Spinal cord (tissue), 10 donors: ENCODE data around the gene ZNF784. TPM values are rescaled to one million over a fixed set of nuclear protein-coding genes. Genes with fewer than 3 reads are reported as not detected.
A peak's percentile ranks its signal among the peaks of the same experiment; 100 is the strongest.

Experiments used
- DNase-seq, 6 donors: peaks; one replicate each; pipeline versions ENCODE4 v3.0.0 to v3.0.0-alpha.2; 2013 to 2015; ENCODE audit warnings: low spot score in 6 of 6, low read depth in 4 of 6
- H3K27ac ChIP-seq: one replicate; pipeline ENCODE4 v1.5.1; 2013; ENCODE audit warnings: low read depth, low read length, control low read depth
- H3K27me3 ChIP-seq: one replicate; pipeline ENCODE4 v1.6.1; 2013; ENCODE audit warnings: low read length; ENCODE audit not compliant: control insufficient read depth, insufficient read depth
- H3K36me3 ChIP-seq: one replicate; pipeline ENCODE4 v1.6.1; 2013; ENCODE audit warnings: low read length; ENCODE audit not compliant: control insufficient read depth, insufficient read depth
- H3K4me1 ChIP-seq: one replicate; pipeline ENCODE4 v1.6.1; 2013; ENCODE audit warnings: low read length; ENCODE audit not compliant: control insufficient read depth, insufficient read depth
- H3K4me3 ChIP-seq: one replicate; pipeline ENCODE4 v1.5.1; 2013; ENCODE audit warnings: low read depth, low read length, control low read depth
- H3K9me3 ChIP-seq: one replicate; pipeline ENCODE4 v1.6.1; 2013; ENCODE audit warnings: low read length; ENCODE audit not compliant: control insufficient read depth, insufficient read depth
- WGBS: methylation state at CpG from one replicate; pipeline ENCODE4 v1.1.5; 2013; ENCODE audit warnings: missing lambda C conversion rate; ENCODE audit not compliant: insufficient coverage; 5-methylcytosine and 5-hydroxymethylcytosine counted together
- polyA plus RNA-seq, 2 donors: library from polyadenylated mRNA; unstranded; fragments of 120-200 nt; gene quantifications; one replicate each; pipeline ENCODE4 v1.2.1, GENCODE V29; 2013; ENCODE audit not compliant: insufficient read length in 2 of 2
- total RNA-seq, 2 donors: library from RNA; depleted of rRNA in 1 of 2; stranded (reverse); fragments of 120-200 nt in 1 of 2; fragments of >200 nt in 1 of 2; gene quantifications; one replicate each; pipeline versions ENCODE4 v1.2.3 to v1.2.4, GENCODE V29; 2013 to 2014
- donor health status: healthy.

The ZNF784 gene
- total and polyA plus RNA-seq, 4 donors = 2.9 to 12.8 (median 8.1) TPM

GRCh38 chr19:55638864-55639359, 14.5 kb upstream of the ZNF784 start:
- WGBS = no CpG with 5 or more reads among the region's 6 CpGs
- H3K27ac ChIP-seq = no peak overlapping the region
- H3K4me1 ChIP-seq = peaks cover 71% of the 10 kb centered on the region
- DNase-seq = peak in 2 of 6 donors; percentile 49 to 68
- H3K9me3 ChIP-seq = no peaks in the 10 kb centered on the region
- no peaks in the 10 kb centered on the region for H3K27me3 ChIP-seq
- peaks cover 14% of the 10 kb centered on the region for H3K36me3 ChIP-seq
- no peak overlapping the region for H3K4me3 ChIP-seq

DNA sequence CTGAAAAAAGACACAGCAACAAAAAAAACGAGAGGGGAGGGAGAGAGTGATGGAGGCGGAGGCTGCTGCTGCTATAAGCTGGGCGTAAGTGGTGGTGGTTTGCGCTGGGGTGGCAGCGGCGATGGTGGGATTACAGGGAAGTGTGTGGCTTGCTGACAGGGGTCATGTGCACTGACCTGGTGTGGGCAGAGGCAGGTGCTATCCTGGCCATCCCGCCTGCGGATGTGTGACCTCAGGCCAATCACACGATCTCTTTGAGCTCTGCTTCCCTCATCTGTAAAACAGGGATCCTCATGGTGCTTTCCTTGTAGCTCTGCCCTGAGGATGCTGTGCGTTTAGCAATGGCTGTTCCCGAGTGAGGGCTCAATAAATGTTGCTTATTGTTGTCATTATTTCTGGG, 13.2 kb upstream of the ZNF784 start:
- H3K27ac ChIP-seq = no peak overlapping the region
- 86% methylated on average over 11 of the region's 11 CpGs for WGBS
- no peaks in the 10 kb centered on the region for H3K9me3 ChIP-seq
- DNase-seq = no peak
- peaks cover 14% of the 10 kb centered on the region for H3K36me3 ChIP-seq
- peaks cover 62% of the 10 kb centered on the region for H3K4me1 ChIP-seq
- H3K4me3 ChIP-seq = no peak overlapping the region
- no peaks in the 10 kb centered on the region for H3K27me3 ChIP-seq

GRCh38 chr19:55636723-55637122, 12.4 kb upstream of the ZNF784 start:
- H3K27ac ChIP-seq = no peak overlapping the region
- WGBS = 100% methylated on average over 3 of the region's 4 CpGs
- H3K4me3 ChIP-seq = no peak overlapping the region
- peaks cover 57% of the 10 kb centered on the region for H3K4me1 ChIP-seq
- H3K27me3 ChIP-seq = no peaks in the 10 kb centered on the region
- DNase-seq = no peak
- H3K9me3 ChIP-seq = no peaks in the 10 kb centered on the region
- peaks cover 14% of the 10 kb centered on the region for H3K36me3 ChIP-seq

- DNase-seq = no peak
- 77% methylated on average over 7 of the region's 7 CpGs for WGBS
Observed at GRCh38 chr19:55635856-55636440, 11.6 kb upstream of the ZNF784 start.

DNA sequence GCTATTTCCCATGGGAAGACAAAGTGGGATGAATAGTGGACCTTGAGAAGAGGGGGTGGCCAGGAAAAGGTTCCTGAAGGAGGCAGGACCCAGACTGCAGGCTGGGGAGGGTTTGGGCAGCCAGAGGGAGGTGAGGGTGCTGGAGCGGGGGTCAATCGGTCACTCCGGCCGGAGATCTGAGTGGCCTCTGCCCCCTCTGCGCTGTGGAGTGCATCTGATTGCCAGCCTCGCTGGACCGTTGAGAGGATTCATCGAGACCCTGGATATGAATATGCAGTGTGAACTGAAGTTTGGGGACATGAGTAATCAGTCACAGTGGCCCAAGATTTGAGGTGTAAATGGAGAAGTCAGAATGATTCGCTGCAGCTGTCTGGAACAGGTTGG, 11.0 kb upstream of the ZNF784 start:
- Histone ChIP-seq H3K27me3 (no peaks in the 10 kb centered on the region), H3K36me3 (peaks cover 14% of the 10 kb centered on the region), H3K27ac (peak overlapping the region; percentile 90), H3K4me1 (peaks cover 50% of the 10 kb centered on the region), H3K9me3 (no peaks in the 10 kb centered on the region), H3K4me3 (peak overlapping the region; percentile 87)
- 8% methylated on average over 9 of the region's 9 CpGs for WGBS
- DNase-seq = no peak

More at GRCh38 chr19:55635856-55636440, 11.6 kb upstream of the ZNF784 start:
- H3K36me3 ChIP-seq = peaks cover 14% of the 10 kb centered on the region
- peak overlapping the region; percentile 87 for H3K4me3 ChIP-seq
- no peaks in the 10 kb centered on the region for H3K27me3 ChIP-seq
- H3K9me3 ChIP-seq = no peaks in the 10 kb centered on the region
- H3K4me1 ChIP-seq = peaks cover 53% of the 10 kb centered on the region
- no peak overlapping the region for H3K27ac ChIP-seq

GRCh38 chr19:55633861-55634260, 9.5 kb upstream of the ZNF784 start:
- 97% methylated on average over 8 of the region's 8 CpGs for WGBS

DNA sequence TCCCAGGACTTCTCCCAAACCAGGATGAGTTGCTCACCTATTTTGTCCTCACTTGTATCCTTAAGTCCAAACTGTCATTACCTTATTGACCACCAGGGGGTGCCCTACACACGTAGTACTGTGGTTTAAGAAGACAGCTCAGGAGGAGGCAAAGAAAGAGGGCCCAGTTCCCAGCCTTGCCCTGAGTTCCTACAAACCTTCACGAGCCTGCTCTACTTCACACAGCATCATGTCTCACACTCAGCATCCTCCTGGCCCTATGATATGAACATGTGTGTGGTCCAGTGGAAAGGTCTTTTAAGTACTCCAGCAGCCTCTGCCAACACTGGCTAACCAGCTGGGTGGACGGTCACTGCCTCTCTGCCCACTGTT, 8.1 kb upstream of the ZNF784 start:
- peaks cover 9% of the 10 kb centered on the region for H3K36me3 ChIP-seq
- peaks cover 29% of the 10 kb centered on the region for H3K4me1 ChIP-seq
- DNase-seq = peak in 5 of 6 donors; percentile 77 to 97 (median 84)
- H3K27ac ChIP-seq = peak overlapping the region; percentile 50
- no peaks in the 10 kb centered on the region for H3K9me3 ChIP-seq
- WGBS = no CpG with 5 or more reads among the region's 3 CpGs
- H3K27me3 ChIP-seq = no peaks in the 10 kb centered on the region
- H3K4me3 ChIP-seq = no peak overlapping the region

More at GRCh38 chr19:55633861-55634260, 9.5 kb upstream of the ZNF784 start:
- Histone ChIP-seq H3K27me3 (no peaks in the 10 kb centered on the region), H3K27ac (no peak overlapping the region), H3K36me3 (peaks cover 14% of the 10 kb centered on the region), H3K4me1 (peaks cover 36% of the 10 kb centered on the region), H3K9me3 (no peaks in the 10 kb centered on the region), H3K4me3 (no peak overlapping the region)
- no peak for DNase-seq

DNA sequence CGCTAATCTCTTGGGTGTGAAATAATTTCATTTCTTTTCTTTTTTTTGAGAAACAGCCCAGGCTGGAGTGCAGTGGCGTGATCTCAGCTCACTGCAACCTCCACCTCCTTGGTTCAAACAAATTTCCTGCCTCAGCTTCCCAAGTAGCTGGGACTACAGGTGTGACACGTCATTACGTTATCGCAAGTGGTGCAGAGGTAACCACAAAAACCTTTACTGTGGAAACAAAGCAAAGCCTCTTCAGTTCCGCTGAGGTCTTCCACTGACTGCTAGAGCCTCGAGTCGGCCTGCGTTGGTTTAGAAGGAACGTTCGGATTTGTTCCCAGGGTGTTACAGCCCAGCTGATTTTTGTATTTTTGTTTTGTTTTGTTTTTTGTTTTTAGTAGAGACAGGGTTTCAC, 2.0 kb upstream of the ZNF784 start:
- Histone ChIP-seq H3K9me3 (no peaks in the 10 kb centered on the region), H3K36me3 (peaks cover 15% of the 10 kb centered on the region), H3K4me3 (no peak overlapping the region), H3K27ac (no peak overlapping the region), H3K4me1 (peaks cover 5% of the 10 kb centered on the region), H3K27me3 (no peaks in the 10 kb centered on the region)
- 95% methylated on average over 11 of the region's 11 CpGs for WGBS
- DNase-seq = no peak

DNA sequence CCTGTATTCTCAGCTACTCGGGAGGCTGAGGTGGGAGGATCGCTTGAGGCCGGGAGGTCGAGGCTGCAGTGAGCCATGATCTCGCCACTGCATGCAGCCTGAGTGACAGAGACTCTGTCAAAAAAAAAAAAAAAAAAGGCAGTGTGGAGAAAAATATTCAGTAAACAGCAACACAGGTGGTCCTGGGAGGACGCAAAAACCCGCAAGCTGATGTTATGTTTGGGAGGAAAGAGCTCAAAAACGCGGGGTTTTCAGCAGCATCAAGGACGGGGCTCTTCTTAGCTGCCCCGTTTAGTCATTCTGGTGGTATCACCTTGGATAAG, 599 bp upstream of the ZNF784 start:
- H3K27me3 ChIP-seq = no peaks in the 10 kb centered on the region
- peak overlapping the region; percentile 98 for H3K27ac ChIP-seq
- peak overlapping the region; percentile 74 for H3K4me3 ChIP-seq
- no peaks in the 10 kb centered on the region for H3K9me3 ChIP-seq
- H3K4me1 ChIP-seq = peaks cover 5% of the 10 kb centered on the region
- H3K36me3 ChIP-seq = peaks cover 26% of the 10 kb centered on the region
- WGBS = 56% methylated on average over 9 of the region's 11 CpGs
- no peak for DNase-seq

DNA sequence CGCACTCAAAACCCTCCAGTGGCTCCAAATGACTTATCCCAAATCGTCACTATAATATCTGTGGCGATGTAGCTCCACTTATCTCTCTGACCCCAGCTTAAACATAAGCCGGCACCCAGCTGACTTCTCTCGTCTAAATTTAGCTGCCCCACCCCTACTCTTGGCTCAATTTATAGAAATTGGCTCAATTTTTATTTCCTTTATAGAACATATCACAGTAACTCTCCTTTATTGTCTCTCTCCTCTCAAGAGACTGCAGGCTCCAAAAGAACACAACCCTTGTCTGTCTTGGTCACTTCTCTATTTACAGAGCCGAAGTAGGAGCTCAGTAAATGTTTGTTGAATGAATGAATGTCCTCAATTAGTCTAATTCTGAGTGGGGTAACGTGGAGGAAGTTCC, 805 bp downstream of the ZNF784 start:
- Histone ChIP-seq H3K36me3 (peaks cover 26% of the 10 kb centered on the region), H3K4me3 (no peak overlapping the region), H3K4me1 (peaks cover 5% of the 10 kb centered on the region), H3K9me3 (no peaks in the 10 kb centered on the region), H3K27ac (peak overlapping the region; percentile 98), H3K27me3 (no peaks in the 10 kb centered on the region)
- DNase-seq = no peak
- 74% methylated on average over 5 of the region's 7 CpGs for WGBS
